ENCODE measurements around the gene YWHAH. TPM values are rescaled to one million over a fixed set of nuclear protein-coding genes. Genes with fewer than 3 reads are reported as not detected.

Gene YWHAH
- total and polyA plus RNA-seq, 2 of the 8 experiments (the other 6 are each of a cell fraction or from before 2014, with no cell fraction given) = 146 to 247 TPM

GRCh38 chr22:31926969-31927368 is 17.4 kb upstream of the YWHAH start:
- Histone ChIP-seq H3K79me2 (ENCODE audit: control insufficient read depth in 1 of 2, insufficient read depth in 2 of 2, low read length in 2 of 2) (no peaks in the 10 kb centered on the region), H2BK20ac (ENCODE audit: low read length) (no peak overlapping the region), H4K8ac (ENCODE audit: extremely low read depth, insufficient read depth, low read length) (no peak overlapping the region; the same call in 1 of the 2 replicates), H3K9me3 (ENCODE audit: insufficient read depth in 2 of 2, low read depth in 1 of 2, low read length in 1 of 2) (no peaks in the 10 kb centered on the region), H3K4me1 (replicated peaks in 1 of 4; ENCODE audit: control insufficient read depth in 3 of 4, insufficient read depth in 4 of 4, low read length in 3 of 4) (peaks cover 0 to 2% (median 0%) of the 10 kb centered on the region in 4 experiments; a peak in 1 of 7 replicates), H2BK120ac (replicated peaks; ENCODE audit: low read depth, low read length) (no peak overlapping the region), H3K27ac (ENCODE audit: low read depth, low read length) (no peak overlapping the region), H3K79me1 (ENCODE audit: low read depth, low read length) (no peaks in the 10 kb centered on the region), H2BK15ac (ENCODE audit: low read length) (no peak overlapping the region), H4K20me1 (replicated peaks in 1 of 2; ENCODE audit: control insufficient read depth in 1 of 2, insufficient read depth in 2 of 2, low read length in 2 of 2) (no peaks in the 10 kb centered on the region), H4K5ac (ENCODE audit: insufficient read length, low read depth, low read length) (no peak overlapping the region), H2AFZ (ENCODE audit: low read length) (no peak overlapping the region), H3K4me2 (ENCODE audit: insufficient read depth in 1 of 2, low read depth in 2 of 2, low read length in 2 of 2) (no peak overlapping the region), H3K4me3 (ENCODE audit: extremely low read depth in 1 of 4, insufficient read depth in 2 of 4, low read depth in 3 of 4, low read length in 4 of 4) (no peak overlapping the region), H3K14ac (ENCODE audit: insufficient read length) (no peak overlapping the region), H3K27me3 (replicated peaks in 1 of 4; ENCODE audit: control insufficient read depth in 3 of 4, extremely low read depth in 1 of 4, insufficient read depth in 3 of 4, low read length in 3 of 4) (no peaks in the 10 kb centered on the region), H3K23me2 (ENCODE audit: low read depth, low read length) (peaks cover 5% of the 10 kb centered on the region; the same call in 1 of the 2 replicates), H2AK5ac (ENCODE audit: low read depth, low read length) (no peak overlapping the region), H4K91ac (replicated peaks; ENCODE audit: insufficient read length, low read length) (no peak overlapping the region), H3K23ac (ENCODE audit: insufficient read length) (no peak overlapping the region), H2BK12ac (ENCODE audit: low read depth, low read length) (no peak overlapping the region), H3K9ac (replicated peaks in 1 of 4; ENCODE audit: extremely low read depth in 1 of 4, low read depth in 3 of 4, low read length in 3 of 4) (no peak overlapping the region), H2BK5ac (ENCODE audit: low read depth, low read length) (no peak overlapping the region), H3K36me3 (ENCODE audit: control insufficient read depth in 2 of 4, insufficient read depth in 4 of 4, low read length in 3 of 4) (no peaks in the 10 kb centered on the region), H3K18ac (ENCODE audit: extremely low read depth, low read length) (no peak overlapping the region), H3K4ac (replicated peaks; ENCODE audit: insufficient read length, low read depth, low read length) (no peak overlapping the region), H3K56ac (replicated peaks; ENCODE audit: insufficient read length, low read depth, low read length) (no peak overlapping the region)
- ChIA-PET POLR2A (ENCODE audit: partially characterized antibody) (interaction anchor here (1.0 to 1.3 kb wide), 3 partner anchors 11 to 19 kb away, joined by 3 to 5 read pairs (median 4); no protein-coding TSS in a partner anchor), CTCF (ENCODE audit: partially characterized antibody) (interaction anchor here (0.7 to 1.4 kb wide), 4 partner anchors 9 to 272 kb away, joined by 3 to 9 read pairs (median 4); partner anchors contain the start of gene YWHAH)
- peak in 1 of 2 experiments; percentile 53 for DNase-seq (ENCODE audit: low read depth in 1 of 2, low spot score in 2 of 2)
- peak; percentile 80 for FAIRE-seq
- TF ChIP-seq RFX5 (IDR thresholded peaks at IDR 0.05; ENCODE audit: borderline replicate concordance, low read depth, low read length) (peak; percentile 84), CHD1 (IDR thresholded peaks at IDR 0.05; ENCODE audit: low read depth, low read length) (no peak)

Data from H1 (cell line).